ENCODE results near the gene ATOH8. TPM values are rescaled to one million over a fixed set of nuclear protein-coding genes. Genes with fewer than 3 reads are reported as not detected.

Gene ATOH8
- total RNA-seq, 4 donors from 2014 or later: 41.1 to 124 (median 62.5) TPM

- intact Hi-C loops (cut with DNase I): no loop called here
- no peak for DNase-seq (ENCODE audit: extremely low spot score)
- Histone ChIP-seq H3K36me3 (peaks cover 0 to 48% (median 40%) of the 10 kb centered on the region in 4 donors), H3K9me3 (no peaks in the 10 kb centered on the region), H3K4me3 (peak overlapping the region; percentile 28 to 42 (median 38)), H3K27ac (replicated peaks in 1 of 4) (peak overlapping the region; percentile 80 to 91 (median 84)), H3K4me1 (peaks cover 90 to 99% (median 95%) of the 10 kb centered on the region in 4 donors), H3K27me3 (no peaks in the 10 kb centered on the region)
- 57% methylated on average over 4 of the region's 4 CpGs for WGBS
- TF ChIP-seq EP300 (IDR thresholded peaks at IDR 0.05) (no peak), POLR2AphosphoS5 (IDR thresholded peaks at IDR 0.05) (no peak), POLR2A (IDR thresholded peaks at IDR 0.05; ENCODE audit: low read depth) (no peak), CTCF (IDR thresholded peaks at IDR 0.05) (no peak)
These were observed 17.7 kb downstream of the ATOH8 start for GRCh38 chr2:85771486-85771885.

- Histone ChIP-seq H3K27ac (replicated peaks in 1 of 4) (peak overlapping the region; percentile 80 to 91 (median 84)), H3K4me3 (peak overlapping the region; percentile 29 to 42 (median 40)), H3K4me1 (peaks cover 93 to 99% (median 97%) of the 10 kb centered on the region in 4 donors), H3K9me3 (no peaks in the 10 kb centered on the region), H3K27me3 (no peaks in the 10 kb centered on the region), H3K36me3 (peaks cover 0 to 45% (median 34%) of the 10 kb centered on the region in 4 donors)
- DNase-seq (ENCODE audit: extremely low spot score): peak; percentile 99
- TF ChIP-seq POLR2AphosphoS5 (IDR thresholded peaks at IDR 0.05) (peak; percentile 98 to 99), POLR2A (IDR thresholded peaks at IDR 0.05; ENCODE audit: low read depth) (peak; percentile 24), EP300 (IDR thresholded peaks at IDR 0.05) (peak; percentile 84), CTCF (IDR thresholded peaks at IDR 0.05) (peak in 2 of 3 experiments; percentile 2 to 26)
- intact Hi-C loops (cut with DNase I): loop anchor here (2.0 kb wide), 1 partner anchor 23 kb away; no protein-coding TSS in a partner anchor
- WGBS: 2% methylated on average over 10 of the region's 37 CpGs
These were observed 18.4 kb downstream of the ATOH8 start for GRCh38 chr2:85772019-85772745.

GRCh38 chr2:85772841-85773491 is 19.2 kb downstream of the ATOH8 start:
- peaks cover 96 to 100% (median 98%) of the 10 kb centered on the region in 4 donors for H3K4me1 ChIP-seq
- peak overlapping the region; percentile 29 to 41 (median 36) for H3K4me3 ChIP-seq
- WGBS: 11% methylated on average over 15 of the region's 16 CpGs
- TF ChIP-seq POLR2AphosphoS5 (IDR thresholded peaks at IDR 0.05) (peak in 1 of 2 donors; percentile 36), POLR2A (IDR thresholded peaks at IDR 0.05; ENCODE audit: low read depth) (no peak)
- no peaks in the 10 kb centered on the region for H3K27me3 ChIP-seq
- H3K36me3 ChIP-seq: peaks cover 0 to 40% (median 28%) of the 10 kb centered on the region in 4 donors
- DNase-seq (ENCODE audit: extremely low spot score): no peak
- intact Hi-C loops (cut with DNase I): loop anchor here (2.0 kb wide), 1 partner anchor 24 kb away; no protein-coding TSS in a partner anchor
- peak overlapping the region; percentile 80 to 91 (median 84) for H3K27ac ChIP-seq (replicated peaks in 1 of 4)
- no peaks in the 10 kb centered on the region for H3K9me3 ChIP-seq

GRCh38 chr2:85773692-85774091 is 19.9 kb downstream of the ATOH8 start:
- H3K27me3 ChIP-seq: no peaks in the 10 kb centered on the region
- no peaks in the 10 kb centered on the region for H3K9me3 ChIP-seq
- peaks cover 96 to 100% (median 98%) of the 10 kb centered on the region in 4 donors for H3K4me1 ChIP-seq
- DNase-seq (ENCODE audit: extremely low spot score): no peak
- intact Hi-C loops (cut with DNase I): loop anchor here (2.0 kb wide), 1 partner anchor 25 kb away; no protein-coding TSS in a partner anchor
- 75% methylated on average over 6 of the region's 6 CpGs for WGBS
- peak overlapping the region in 1 of 4 donors; percentile 33 for H3K4me3 ChIP-seq
- peaks cover 0 to 39% (median 25%) of the 10 kb centered on the region in 4 donors for H3K36me3 ChIP-seq
- no peak for TF ChIP-seq POLR2AphosphoS5 (IDR thresholded peaks at IDR 0.05)
- TF ChIP-seq CTCF (IDR thresholded peaks at IDR 0.05): no peak
- TF ChIP-seq POLR2A (IDR thresholded peaks at IDR 0.05; ENCODE audit: low read depth): no peak
- TF ChIP-seq EP300 (IDR thresholded peaks at IDR 0.05): no peak
- H3K27ac ChIP-seq (replicated peaks in 1 of 4): peak overlapping the region; percentile 80 to 91 (median 84)

Measured in esophagus muscularis mucosa (tissue), 4 donors.